Measurements from ENCODE around the gene RFXAP.
A peak's percentile ranks its signal among the peaks of the same experiment; 100 is the strongest.
"Not testable (repeated sequence)": the region's sequence is repeated elsewhere in the genome, so short reads cannot be mapped to it uniquely, and the experiment has no call there.

The RFXAP gene
- 0.20 to 3.5 (median 1.2) reads per million in 18 experiments for total RNA-seq

- DNase-seq: peak; percentile 91 to 96
Observed at GRCh38 chr13:36818804-36819738, at the start of gene RFXAP. RFXAP (plus strand) TSS chr13:36819222; CDS start chr13:36819358, 136 bp downstream.

GRCh38 chr13:36769545-36769944 is 49.5 kb upstream of the RFXAP start:
- no peak for DNase-seq

- DNase-seq: no peak
Observed at GRCh38 chr13:36770741-36771140, 48.3 kb upstream of the RFXAP start.

- no peak for DNase-seq
Observed at GRCh38 chr13:36772853-36773252, 46.2 kb upstream of the RFXAP start.

- no peak for DNase-seq
Observed at GRCh38 chr13:36774931-36775330, 44.1 kb upstream of the RFXAP start.

GRCh38 chr13:36776175-36776574 is 42.8 kb upstream of the RFXAP start:
- DNase-seq: no peak

GRCh38 chr13:36778083-36778671 is 40.8 kb upstream of the RFXAP start:
- DNase-seq: no peak

- DNase-seq: no peak
Observed at GRCh38 chr13:36783890-36784289, 35.1 kb upstream of the RFXAP start.

- not testable (repeated sequence) for DNase-seq
Observed at GRCh38 chr13:36786175-36786574, 32.8 kb upstream of the RFXAP start.

- DNase-seq: no peak
Observed at GRCh38 chr13:36787181-36787580, 31.8 kb upstream of the RFXAP start.

- DNase-seq: no peak
Observed at GRCh38 chr13:36788276-36788675, 30.7 kb upstream of the RFXAP start.

- DNase-seq: no peak
Observed at GRCh38 chr13:36789061-36789460, 30.0 kb upstream of the RFXAP start.

- no peak for DNase-seq
Observed at GRCh38 chr13:36789730-36790129, 29.3 kb upstream of the RFXAP start.

GRCh38 chr13:36794706-36795105 is 24.3 kb upstream of the RFXAP start:
- DNase-seq: no peak

- DNase-seq: no peak
Observed at GRCh38 chr13:36795463-36795862, 23.6 kb upstream of the RFXAP start.

- DNase-seq: no peak
Observed at GRCh38 chr13:36796052-36796451, 23.0 kb upstream of the RFXAP start.

- no peak for DNase-seq
Observed at GRCh38 chr13:36801035-36801434, 18.0 kb upstream of the RFXAP start.

GRCh38 chr13:36804588-36804987 is 14.4 kb upstream of the RFXAP start:
- no peak for DNase-seq

- DNase-seq: no peak
Observed at GRCh38 chr13:36806102-36806501, 12.9 kb upstream of the RFXAP start.

GRCh38 chr13:36807616-36808015 is 11.4 kb upstream of the RFXAP start:
- DNase-seq: no peak

GRCh38 chr13:36813225-36813624 is 5.8 kb upstream of the RFXAP start:
- no peak for DNase-seq

GRCh38 chr13:36814465-36814864 is 4.6 kb upstream of the RFXAP start:
- DNase-seq: peak in 1 of 2 donors; percentile 9

- DNase-seq: peak; percentile 12 to 22
Observed at GRCh38 chr13:36815062-36815461, 4.0 kb upstream of the RFXAP start.

Measured in inflammatory macrophage (primary cell).